Thymus (tissue), 14 donors: ENCODE data around the gene ABCA5. TPM values are rescaled to one million over a fixed set of nuclear protein-coding genes. Genes with fewer than 3 reads are reported as not detected.

Experiments
- DNase-seq, 9 donors: peaks; one replicate each; pipeline ENCODE4 v3.0.0-alpha.2; 2013; ENCODE audit warnings: low spot score in 9 of 9, low read depth in 6 of 9, missing footprints in 1 of 9
- H3K27ac ChIP-seq, 2 donors: one replicate each; pipeline ENCODE4 v1.5.1; 2013; ENCODE audit warnings: control low read depth in 1 of 2, low read depth in 1 of 2, low read length in 1 of 2, mild to moderate bottlenecking in 1 of 2, moderate library complexity in 1 of 2
- H3K27me3 ChIP-seq, 2 donors: one replicate each; pipeline ENCODE4 v1.5.1; 2013; ENCODE audit warnings: low read length in 1 of 2; ENCODE audit not compliant: control insufficient read depth in 2 of 2, insufficient read depth in 1 of 2
- H3K36me3 ChIP-seq, 2 donors: one replicate each; pipeline ENCODE4 v1.5.1; 2013; ENCODE audit warnings: low read length in 1 of 2, mild to moderate bottlenecking in 1 of 2, moderate library complexity in 1 of 2; ENCODE audit not compliant: control insufficient read depth in 2 of 2, insufficient read depth in 2 of 2
- H3K4me1 ChIP-seq, 2 donors: one replicate each; pipeline ENCODE4 v1.5.1; 2013; ENCODE audit warnings: low read length in 2 of 2; ENCODE audit not compliant: control insufficient read depth in 2 of 2, insufficient read depth in 2 of 2
- H3K4me3 ChIP-seq, 2 donors: one replicate each; pipeline ENCODE4 v1.5.1; 2013; ENCODE audit warnings: low read length in 2 of 2, control low read depth in 1 of 2, mild to moderate bottlenecking in 1 of 2
- H3K9me3 ChIP-seq, 2 donors: one replicate each; pipeline ENCODE4 v1.5.1; 2013; ENCODE audit warnings: low read length in 1 of 2, mild to moderate bottlenecking in 1 of 2; ENCODE audit not compliant: control insufficient read depth in 2 of 2, insufficient read depth in 1 of 2
- WGBS: extraction: QIAGEN DNeasy Blood & Tissue Kit; methylation state at CpG from one replicate; pipeline ENCODE4 v1.1.7; 2013; 5-methylcytosine and 5-hydroxymethylcytosine counted together
- long read RNA-seq, 10 donors: transcript quantifications; one replicate each; lab custom pipeline, GENCODE V29; 2026
- polyA plus RNA-seq: library from polyadenylated mRNA; stranded (reverse); fragments of 200-250 nt; gene quantifications from one replicate; pipeline ENCODE4 v1.2.3, GENCODE V29; 2013
- total RNA-seq: library from RNA; stranded (reverse); fragments of 120-200 nt; gene quantifications from one replicate; pipeline ENCODE4 v1.2.4, GENCODE V29; 2013
- donor health status: healthy.

ABCA5 gene
- 8.3 TPM for total RNA-seq
- polyA plus RNA-seq = 63.1 TPM
- long read RNA-seq, donor 1 = 0 reads
- long read RNA-seq, donor 2 = 0 reads
- long read RNA-seq, donor 3, partial matches to known transcripts = 9 of 9 reads
- long read RNA-seq, donor 3, other reads (novel, unspliced or antisense) = 0 of 9 reads
- long read RNA-seq, donor 4 = 0 reads
- long read RNA-seq, donor 5, partial matches to known transcripts = 14 of 14 reads
- long read RNA-seq, donor 5, other reads (novel, unspliced or antisense) = 0 of 14 reads
- long read RNA-seq, donor 6 = 0 reads
- long read RNA-seq, donor 7, partial matches to known transcripts = 0 of 2 reads
- long read RNA-seq, donor 7, other reads (novel, unspliced or antisense) = 0 of 2 reads
- long read RNA-seq, donor 8 = 0 reads
- long read RNA-seq, donor 9, partial matches to known transcripts = 0 of 2 reads
- long read RNA-seq, donor 9, other reads (novel, unspliced or antisense) = 0 of 2 reads
- long read RNA-seq, donor 10 = 0 reads

GRCh38 chr17:69327060-69327831 lies at the start of gene ABCA5:
TSS of gene ABCA5 (minus strand) at chr17:69327133. CDS start at chr17:69314415, 12,718 bp downstream.
- Histone ChIP-seq H3K4me1 (peaks cover 5 to 8% of the 10 kb centered on the region in 2 donors), H3K4me3 (peak within 1 kb of the TSS; percentile 77 to 79), H3K9me3 (no peaks in the 10 kb centered on the region), H3K27ac (peak within 1 kb of the TSS; percentile 91 to 96), H3K36me3 (no peaks in the 10 kb centered on the region), H3K27me3 (peaks cover 2 to 10% of the 10 kb centered on the region in 2 donors)
- under 1% methylated on average over 74 of the region's 74 CpGs for WGBS
- DNase-seq = peak; percentile 70 to 97 (median 91)

- Histone ChIP-seq H3K27ac (no peak overlapping the region), H3K4me1 (no peaks in the 10 kb centered on the region), H3K9me3 (no peaks in the 10 kb centered on the region), H3K4me3 (no peak overlapping the region), H3K36me3 (no peaks in the 10 kb centered on the region), H3K27me3 (no peaks in the 10 kb centered on the region)
- 29% methylated on average over 2 of the region's 2 CpGs for WGBS
- DNase-seq = no peak
Measured at GRCh38 chr17:69375229-69375628, 48.3 kb upstream of the ABCA5 start.

- DNase-seq = no peak
- Histone ChIP-seq H3K27ac (no peak overlapping the region), H3K27me3 (no peaks in the 10 kb centered on the region), H3K4me3 (no peak overlapping the region), H3K36me3 (no peaks in the 10 kb centered on the region), H3K9me3 (no peaks in the 10 kb centered on the region), H3K4me1 (no peaks in the 10 kb centered on the region)
- 98% methylated on average over 2 of the region's 2 CpGs for WGBS
Measured at GRCh38 chr17:69373069-69373468, 46.1 kb upstream of the ABCA5 start.

DNA sequence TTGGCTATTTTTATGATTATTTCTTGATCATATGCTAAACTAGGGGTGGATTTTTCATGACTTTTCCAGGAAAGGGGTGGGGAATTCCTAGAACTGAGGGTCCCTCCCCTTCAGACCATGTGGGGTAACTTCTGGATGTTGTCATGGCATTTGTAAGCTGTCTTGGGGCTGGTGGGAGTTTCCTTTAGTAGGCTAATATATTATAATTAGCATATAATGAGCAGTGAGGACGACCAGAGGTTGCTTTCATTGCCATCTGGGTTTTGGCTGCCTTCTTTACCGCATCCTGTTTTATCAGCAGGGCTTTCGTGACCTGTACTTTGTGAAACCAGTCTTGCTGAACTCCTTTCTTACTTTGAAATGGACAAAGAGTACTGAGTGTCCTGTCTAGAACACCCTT lies 40.4 kb upstream of the ABCA5 start:
- H3K4me1 ChIP-seq = no peaks in the 10 kb centered on the region
- H3K9me3 ChIP-seq = no peaks in the 10 kb centered on the region
- H3K36me3 ChIP-seq = no peaks in the 10 kb centered on the region
- DNase-seq = no peak
- 84% methylated on average over 3 of the region's 3 CpGs for WGBS
- H3K27ac ChIP-seq = no peak overlapping the region
- H3K27me3 ChIP-seq = no peaks in the 10 kb centered on the region
- H3K4me3 ChIP-seq = no peak overlapping the region

GRCh38 chr17:69363488-69364210 lies 36.7 kb upstream of the ABCA5 start:
- H3K4me3 ChIP-seq = no peak overlapping the region
- DNase-seq = no peak
- 95% methylated on average over 2 of the region's 2 CpGs for WGBS
- no peaks in the 10 kb centered on the region for H3K4me1 ChIP-seq
- no peaks in the 10 kb centered on the region for H3K36me3 ChIP-seq
- H3K27me3 ChIP-seq = no peaks in the 10 kb centered on the region
- H3K27ac ChIP-seq = no peak overlapping the region
- no peaks in the 10 kb centered on the region for H3K9me3 ChIP-seq

DNA sequence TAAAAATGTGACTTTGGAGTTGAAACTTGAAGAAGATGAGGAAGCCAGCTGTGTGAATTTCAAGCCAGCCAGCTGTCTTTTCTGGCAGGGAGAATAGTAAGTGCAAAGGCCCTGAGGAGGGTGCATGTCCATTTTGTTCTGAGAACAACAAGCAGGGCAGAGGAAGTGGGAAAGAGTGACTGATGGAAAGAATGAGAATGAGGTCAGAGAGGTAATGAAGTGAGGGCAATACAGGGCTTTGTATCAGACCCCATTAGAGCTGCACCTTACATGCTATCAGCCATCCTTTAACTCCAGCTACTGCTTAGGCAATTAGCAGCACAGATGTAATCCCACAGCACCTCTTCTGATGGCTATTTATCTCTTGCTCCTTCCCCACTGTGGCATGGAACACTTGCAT lies 34.2 kb upstream of the ABCA5 start:
- no peak overlapping the region for H3K4me3 ChIP-seq

DNA sequence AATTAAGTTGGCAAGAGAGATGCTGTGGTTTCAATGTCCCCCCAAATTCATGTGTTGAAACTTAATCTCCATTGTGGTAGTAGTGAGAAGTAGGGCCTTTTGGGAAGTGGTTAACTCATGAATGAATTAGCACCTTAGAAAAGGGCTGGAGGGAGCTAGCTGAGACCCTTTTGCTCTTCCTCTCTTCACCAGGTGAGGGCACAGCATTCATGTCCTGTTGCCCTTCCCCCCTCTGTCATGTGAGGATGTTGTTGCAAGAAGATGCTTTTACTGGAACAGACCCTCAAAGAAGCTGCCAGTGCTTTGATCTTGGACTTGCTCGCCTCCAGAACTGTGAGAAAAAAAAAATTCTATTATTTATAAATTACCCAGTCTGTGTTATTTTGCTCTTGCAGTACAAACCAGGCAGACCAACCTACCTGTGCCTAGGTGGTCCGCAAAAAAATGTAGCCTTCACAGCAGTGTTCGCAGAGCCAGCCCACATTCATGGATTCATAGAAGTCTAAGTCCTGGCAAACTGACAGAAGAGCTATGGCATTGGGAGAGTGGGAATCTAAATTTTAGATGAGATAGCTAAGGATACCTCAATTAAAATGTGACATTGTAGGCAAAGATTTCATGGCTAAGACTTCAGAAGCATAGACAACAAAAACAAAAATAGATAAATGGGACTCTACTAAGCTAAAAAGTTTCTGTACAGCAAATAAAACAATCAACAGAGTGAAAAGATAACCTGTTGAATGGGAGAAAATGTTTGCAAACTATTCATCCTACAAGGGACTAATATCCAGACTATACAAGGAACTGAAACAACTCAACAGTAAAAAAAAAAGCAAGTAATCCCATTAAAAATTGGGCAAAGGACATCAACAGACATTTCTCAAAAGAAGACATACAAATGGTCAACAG lies 32.0 kb upstream of the ABCA5 start:
- peak in 8 of 9 donors; percentile 9 to 66 (median 36) for DNase-seq
- Histone ChIP-seq H3K4me3 (no peak overlapping the region), H3K27ac (no peak overlapping the region), H3K9me3 (no peaks in the 10 kb centered on the region), H3K4me1 (no peaks in the 10 kb centered on the region), H3K27me3 (no peaks in the 10 kb centered on the region), H3K36me3 (no peaks in the 10 kb centered on the region)
- 86% methylated on average over 3 of the region's 3 CpGs for WGBS

More for the DNA sequence above, 34.2 kb upstream of the ABCA5 start:
- Histone ChIP-seq H3K9me3 (no peaks in the 10 kb centered on the region), H3K27me3 (no peaks in the 10 kb centered on the region), H3K27ac (no peak overlapping the region), H3K36me3 (no peaks in the 10 kb centered on the region), H3K4me1 (no peaks in the 10 kb centered on the region)
- DNase-seq = no peak

DNA sequence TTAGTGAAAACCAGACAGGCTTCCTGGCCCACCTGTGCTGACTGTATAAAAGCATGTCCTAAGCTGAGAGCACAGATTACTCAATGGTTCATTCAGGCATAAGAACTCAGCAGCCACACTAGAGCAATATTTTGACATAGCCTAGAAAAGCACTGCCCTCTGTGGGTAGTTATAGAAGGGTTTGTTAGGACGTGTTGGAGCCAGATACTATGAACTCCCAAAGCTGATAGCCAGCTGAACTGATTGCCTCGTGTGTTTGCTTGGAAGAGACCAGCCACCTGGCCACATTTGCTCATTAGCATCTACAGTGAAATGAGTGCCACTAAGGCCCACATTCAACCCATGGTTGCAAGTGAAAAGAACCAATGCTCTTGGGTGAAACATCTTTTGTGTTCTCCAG lies 30.8 kb upstream of the ABCA5 start:
- no peaks in the 10 kb centered on the region for H3K27me3 ChIP-seq
- no peaks in the 10 kb centered on the region for H3K4me1 ChIP-seq
- no peak for DNase-seq
- no peaks in the 10 kb centered on the region for H3K9me3 ChIP-seq
- no peak overlapping the region for H3K27ac ChIP-seq
- 86% methylated on average over 2 of the region's 2 CpGs for WGBS
- no peak overlapping the region for H3K4me3 ChIP-seq
- H3K36me3 ChIP-seq = no peaks in the 10 kb centered on the region
